Type B pancreatic cell (in vitro differentiated cells): ENCODE data around the gene CPN2. TPM values are rescaled to one million over a fixed set of nuclear protein-coding genes. Genes with fewer than 3 reads are reported as not detected.

Source experiments
- DNase-seq: peaks from one replicate; pipeline ENCODE4 v3.0.0; 2021; ENCODE audit warnings: mixed read lengths; ENCODE audit not compliant: unreplicated experiment; ENCODE audit errors: extremely low spot score
- H3K27ac Mint-ChIP-seq: 2 replicates; pipeline ENCODE4 v1.8.0; 2021; ENCODE audit warnings: mild to moderate bottlenecking, mixed read lengths
- H3K27me3 Mint-ChIP-seq: 2 replicates; pipeline ENCODE4 v1.8.0; 2021; ENCODE audit warnings: mixed read lengths
- H3K36me3 Mint-ChIP-seq: 2 replicates; pipeline ENCODE4 v1.8.0; 2021; ENCODE audit warnings: mixed read lengths
- H3K4me1 Mint-ChIP-seq: one replicate; pipeline ENCODE4 v1.8.0; 2021; ENCODE audit warnings: mixed read lengths; ENCODE audit not compliant: unreplicated experiment
- H3K4me3 Mint-ChIP-seq: 2 replicates; pipeline ENCODE4 v1.8.0; 2021; ENCODE audit warnings: mild to moderate bottlenecking, mixed read lengths
- H3K9me3 Mint-ChIP-seq: 2 replicates; pipeline ENCODE4 v1.8.0; 2021; ENCODE audit warnings: mixed read lengths
- total RNA-seq: library from RNA; stranded (reverse); gene quantifications from 2 replicates; pipeline ENCODE4 v1.2.1, GENCODE V29; 2021; ENCODE audit warnings: low replicate concordance
- TF ChIP-seq, protein P1 (sequence below): fragments of 200-600 bp; sonication (generic); conservative IDR thresholded peaks from 2 replicates; pipeline ENCODE4 v1.5.0; 2021; ENCODE audit warnings: antibody characterized with exemption, mild to moderate bottlenecking

The CPN2 gene
- total RNA-seq, 1 donor from 2014 or later: not detected

- H3K27me3 Mint-ChIP-seq: peaks cover 35% of the 10 kb centered on the region
- peak overlapping the region; percentile 83 for H3K4me3 Mint-ChIP-seq
- TF ChIP-seq, protein P1, sequence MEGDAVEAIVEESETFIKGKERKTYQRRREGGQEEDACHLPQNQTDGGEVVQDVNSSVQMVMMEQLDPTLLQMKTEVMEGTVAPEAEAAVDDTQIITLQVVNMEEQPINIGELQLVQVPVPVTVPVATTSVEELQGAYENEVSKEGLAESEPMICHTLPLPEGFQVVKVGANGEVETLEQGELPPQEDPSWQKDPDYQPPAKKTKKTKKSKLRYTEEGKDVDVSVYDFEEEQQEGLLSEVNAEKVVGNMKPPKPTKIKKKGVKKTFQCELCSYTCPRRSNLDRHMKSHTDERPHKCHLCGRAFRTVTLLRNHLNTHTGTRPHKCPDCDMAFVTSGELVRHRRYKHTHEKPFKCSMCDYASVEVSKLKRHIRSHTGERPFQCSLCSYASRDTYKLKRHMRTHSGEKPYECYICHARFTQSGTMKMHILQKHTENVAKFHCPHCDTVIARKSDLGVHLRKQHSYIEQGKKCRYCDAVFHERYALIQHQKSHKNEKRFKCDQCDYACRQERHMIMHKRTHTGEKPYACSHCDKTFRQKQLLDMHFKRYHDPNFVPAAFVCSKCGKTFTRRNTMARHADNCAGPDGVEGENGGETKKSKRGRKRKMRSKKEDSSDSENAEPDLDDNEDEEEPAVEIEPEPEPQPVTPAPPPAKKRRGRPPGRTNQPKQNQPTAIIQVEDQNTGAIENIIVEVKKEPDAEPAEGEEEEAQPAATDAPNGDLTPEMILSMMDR: peak; percentile 100
- peaks cover 42% of the 10 kb centered on the region for H3K4me1 Mint-ChIP-seq
- H3K27ac Mint-ChIP-seq: peak overlapping the region; percentile 0
- peak; percentile 95 for DNase-seq
- H3K9me3 Mint-ChIP-seq: no peaks in the 10 kb centered on the region
- no peaks in the 10 kb centered on the region for H3K36me3 Mint-ChIP-seq
Measured at GRCh38 chr3:194333212-194333980, 17.7 kb downstream of the CPN2 start.

DNA sequence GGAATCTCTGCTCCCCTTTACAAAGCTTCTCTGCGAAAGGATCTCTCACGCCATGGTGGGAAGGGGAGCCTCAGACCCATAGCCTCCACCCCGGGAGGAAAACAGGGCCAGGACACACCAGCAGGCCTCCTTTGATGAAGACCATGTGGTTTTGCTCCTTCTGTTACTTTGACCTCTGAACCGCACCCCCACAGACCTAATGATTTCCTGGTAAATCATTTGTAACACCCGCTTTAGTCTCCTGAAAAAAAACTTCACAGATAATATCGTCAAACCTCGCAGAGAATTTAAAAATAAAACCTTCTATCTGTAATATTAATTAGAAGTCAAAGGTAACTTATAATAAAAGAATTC, 18.3 kb downstream of the CPN2 start:
- Mint-ChIP-seq H3K9me3 (no peaks in the 10 kb centered on the region), H3K36me3 (no peaks in the 10 kb centered on the region)

GRCh38 chr3:194330579-194330978, 20.5 kb downstream of the CPN2 start:
- DNase-seq: no peak
- no peak overlapping the region for H3K27ac Mint-ChIP-seq
- no peaks in the 10 kb centered on the region for H3K9me3 Mint-ChIP-seq
- peaks cover 37% of the 10 kb centered on the region for H3K4me1 Mint-ChIP-seq
- H3K4me3 Mint-ChIP-seq: peak overlapping the region; percentile 44
- H3K36me3 Mint-ChIP-seq: no peaks in the 10 kb centered on the region
- TF ChIP-seq, protein P1: no peak
- peaks cover 29% of the 10 kb centered on the region for H3K27me3 Mint-ChIP-seq

More for the DNA sequence above, 18.3 kb downstream of the CPN2 start:
- peaks cover 43% of the 10 kb centered on the region for H3K4me1 Mint-ChIP-seq
- TF ChIP-seq, protein P1: no peak
- H3K4me3 Mint-ChIP-seq: peak overlapping the region; percentile 83
- H3K27me3 Mint-ChIP-seq: peaks cover 35% of the 10 kb centered on the region
- no peak overlapping the region for H3K27ac Mint-ChIP-seq
- DNase-seq: no peak

- Mint-ChIP-seq H3K9me3 (no peaks in the 10 kb centered on the region), H3K27me3 (peaks cover 29% of the 10 kb centered on the region), H3K36me3 (no peaks in the 10 kb centered on the region), H3K4me1 (peaks cover 37% of the 10 kb centered on the region), H3K27ac (no peak overlapping the region), H3K4me3 (no peak overlapping the region)
- TF ChIP-seq, protein P1: no peak
- no peak for DNase-seq
Measured at GRCh38 chr3:194330160-194330559, 21.0 kb downstream of the CPN2 start.

- Mint-ChIP-seq H3K4me3 (no peak overlapping the region), H3K27me3 (peaks cover 29% of the 10 kb centered on the region), H3K27ac (no peak overlapping the region), H3K9me3 (no peaks in the 10 kb centered on the region), H3K4me1 (peaks cover 37% of the 10 kb centered on the region), H3K36me3 (no peaks in the 10 kb centered on the region)
- TF ChIP-seq, protein P1: no peak
- DNase-seq: no peak
Measured at GRCh38 chr3:194329583-194329965, 21.6 kb downstream of the CPN2 start.
